HCT116 (cell line): ENCODE data around the gene SNAPC4. TPM values are rescaled to one million over a fixed set of nuclear protein-coding genes. Genes with fewer than 3 reads are reported as not detected.

Experiments
- ATAC-seq: fragments of 200-7000 bp; cut with Tn5 transposase; 2 replicates; pipeline ENCODE4 v1.9.1; 2020; ENCODE audit warnings: mild to moderate bottlenecking, moderate library complexity
- BruUV-seq: library from RNA; stranded (reverse); fragments of 400-500 nt; replicated peaks from 2 replicates; lab custom pipeline; 2021; lab: Mats Ljungman, UMichigan
- CTCF ChIA-PET: fragments of 300-600 bp; sonication (Branson Sonifier 250); formaldehyde crosslinking; loops from one replicate; lab custom pipeline; 2021; ENCODE audit warnings: antibody characterized with exemption; lab: Charles Lee
- POLR2A ChIA-PET: fragments of 300-600, 350-600 bp; sonication (Branson Sonifier 250); formaldehyde crosslinking; loops from one replicate; lab custom pipeline; 2021; ENCODE audit warnings: antibody characterized with exemption; lab: Charles Lee
- RAD21 ChIA-PET, 2 experiments: fragments of 300-600 bp; sonication (Branson Sonifier 250); formaldehyde crosslinking; loops; one replicate each; lab custom pipeline; 2023; ENCODE audit warnings: low total read pairs in 2 of 2; ENCODE audit not compliant: uncharacterized antibody in 2 of 2, unreplicated experiment in 2 of 2, low non-redundant PET in 1 of 2; lab: Charles Lee
- DNase-seq: peaks from one replicate; pipeline ENCODE4 v3.0.0-alpha.2; 2010; ENCODE audit warnings: low read depth, low spot score
- H2AFZ ChIP-seq: fragments of 200-600 bp; shearing (Covaris generic), sonication (generic); 2 replicates; pipeline ENCODE4 v1.6.1; 2017; ENCODE audit warnings: low read depth, mixed run types, mixed read lengths, antibody characterized with exemption, low read length; ENCODE audit not compliant: poor library complexity, severe bottlenecking
- H3K27ac ChIP-seq: 2 replicates; pipeline ENCODE4 v1.5.1; 2012; ENCODE audit warnings: low read depth, low read length
- H3K27me3 ChIP-seq: fragments of 200-600 bp; sonication (generic); 2 replicates; pipeline ENCODE4 v1.6.1; 2016; ENCODE audit warnings: mixed run types, low read length, mixed read lengths; ENCODE audit not compliant: insufficient read depth
- H3K36me3 ChIP-seq, 2 experiments: fragments of 200-500 bp in 1 of 2; fragments of 200-600 bp in 1 of 2; sonication (Bioruptor generic) in 1 of 2; sonication (generic) in 1 of 2; 2 replicates each; pipeline versions ENCODE4 v1.5.1 to v1.6.1; 2014 to 2016; ENCODE audit warnings: low read length in 2 of 2, inconsistent platforms in 1 of 2, mixed read lengths in 1 of 2, mixed run types in 1 of 2; ENCODE audit not compliant: insufficient read depth in 2 of 2, control insufficient read depth in 1 of 2
- H3K4me1 ChIP-seq, 2 experiments: fragments of 200-600 bp in 1 of 2; sonication (generic) in 1 of 2; 2 replicates each; pipeline versions ENCODE4 v1.5.1 to v1.6.1; 2012 to 2017; ENCODE audit warnings: low read length in 2 of 2, inconsistent platforms in 1 of 2, mild to moderate bottlenecking in 1 of 2, mixed read lengths in 1 of 2, mixed run types in 1 of 2, moderate library complexity in 1 of 2; ENCODE audit not compliant: insufficient read depth in 2 of 2, control insufficient read depth in 1 of 2
- H3K4me2 ChIP-seq: fragments of 200-600 bp; sonication (generic); 2 replicates; pipeline ENCODE4 v1.6.1; 2017; ENCODE audit warnings: mixed run types, low read length, mixed read lengths
- H3K4me3 ChIP-seq, 2 experiments: fragments of 200-600 bp in 1 of 2; sonication (generic) in 1 of 2; replicated peaks in 1 of 2; 2 replicates each; pipeline ENCODE4 v1.5.1; 2011 to 2016; ENCODE audit warnings: low read length in 2 of 2, control low read depth in 1 of 2, low read depth in 1 of 2, mild to moderate bottlenecking in 1 of 2, mixed read lengths in 1 of 2, mixed run types in 1 of 2
- H3K79me2 ChIP-seq: fragments of 200-600 bp; sonication (generic); 2 replicates; pipeline ENCODE4 v1.6.1; 2017; ENCODE audit warnings: mild to moderate bottlenecking, mixed run types, low read length, moderate library complexity, mixed read lengths; ENCODE audit not compliant: insufficient read depth
- H3K9ac ChIP-seq: fragments of 200-600 bp; sonication (generic); 2 replicates; pipeline ENCODE4 v1.6.1; 2016; ENCODE audit warnings: low read length, mixed read lengths
- H3K9me2 ChIP-seq: fragments of 200-600 bp; sonication (generic), shearing (Covaris generic); 2 replicates; pipeline ENCODE4 v1.6.1; 2017; ENCODE audit warnings: mixed run types, mild to moderate bottlenecking, moderate library complexity; ENCODE audit not compliant: insufficient read depth
- H3K9me3 ChIP-seq, 2 experiments: fragments of 200-500 bp in 1 of 2; fragments of 200-600 bp in 1 of 2; sonication (Bioruptor generic) in 1 of 2; sonication (generic) in 1 of 2; 2 replicates each; pipeline ENCODE4 v1.6.1; 2014 to 2017; ENCODE audit warnings: low read length in 2 of 2, mixed read lengths in 2 of 2, inconsistent platforms in 1 of 2, low read depth in 1 of 2, mild to moderate bottlenecking in 1 of 2, mixed run types in 1 of 2, moderate library complexity in 1 of 2; ENCODE audit not compliant: control insufficient read depth in 1 of 2, insufficient read depth in 1 of 2
- H4K20me1 ChIP-seq: fragments of 200-600 bp; sonication (generic), shearing (Covaris generic); 2 replicates; pipeline ENCODE4 v1.6.1; 2017; ENCODE audit warnings: mixed run types, mild to moderate bottlenecking, moderate library complexity; ENCODE audit not compliant: insufficient read depth
- CTCF ChIP-seq, 3 experiments: fragments of 200-600 bp in 1 of 3; sonication (generic) in 1 of 3; IDR thresholded peaks in 2 of 3; conservative IDR thresholded peaks in 1 of 3; 2 replicates each; pipeline ENCODE4 v1.5.1; 2012 to 2017; ENCODE audit warnings: low read depth in 2 of 3, low read length in 2 of 3, antibody characterized with exemption in 1 of 3, borderline replicate concordance in 1 of 3, control low read depth in 1 of 3, mild to moderate bottlenecking in 1 of 3, mixed read lengths in 1 of 3, mixed run types in 1 of 3, moderate library complexity in 1 of 3; ENCODE audit not compliant: insufficient read depth in 1 of 3
- ELF1 ChIP-seq: IDR thresholded peaks from 2 replicates; pipeline ENCODE4 v1.6.1; 2012; ENCODE audit warnings: low read depth, borderline replicate concordance
- EZH2 ChIP-seq: fragments of 200-600 bp; sonication (generic); IDR thresholded peaks from 2 replicates; pipeline ENCODE4 v1.6.1; 2017; ENCODE audit warnings: antibody characterized with exemption, mixed run types
- MAX ChIP-seq: IDR thresholded peaks from 2 replicates; pipeline ENCODE4 v1.6.1; 2012
- POLR2A ChIP-seq: IDR thresholded peaks from 2 replicates; pipeline ENCODE4 v1.7.0; 2011; ENCODE audit warnings: borderline replicate concordance; ENCODE audit not compliant: insufficient read depth, insufficient read length; ENCODE audit errors: extremely low read depth
- RAD21 ChIP-seq: IDR thresholded peaks from 2 replicates; pipeline ENCODE4 v1.6.1; 2012; ENCODE audit warnings: low read depth, mild to moderate bottlenecking
- REST ChIP-seq: IDR thresholded peaks from 2 replicates; pipeline ENCODE4 v1.6.1; 2012; ENCODE audit warnings: low read depth
- SIN3A ChIP-seq: IDR thresholded peaks from 2 replicates; pipeline ENCODE4 v1.6.1; 2012; ENCODE audit warnings: low read depth
- SP1 ChIP-seq: IDR thresholded peaks from 2 replicates; pipeline ENCODE4 v1.6.1; 2012; ENCODE audit warnings: low read depth
- SRF ChIP-seq: IDR thresholded peaks from 2 replicates; pipeline ENCODE4 v1.6.1; 2012; ENCODE audit warnings: low read depth
- TCF7L2 ChIP-seq: IDR thresholded peaks from 2 replicates; pipeline ENCODE4 v1.7.0; 2011; ENCODE audit warnings: borderline replicate concordance, inconsistent platforms; ENCODE audit not compliant: insufficient read depth, insufficient read length; ENCODE audit errors: extremely low read depth
- ZFX ChIP-seq: fragments of 450-650 bp; IDR thresholded peaks from 2 replicates; pipeline ENCODE4 v1.6.1; 2017
- ZNF274 ChIP-seq: fragments of 200-500 bp; sonication (Bioruptor generic); IDR thresholded peaks from 2 replicates; pipeline ENCODE4 v1.6.1; 2014; ENCODE audit warnings: mild to moderate bottlenecking, low read depth, low read length, inconsistent platforms
- intact Hi-C: fragments of 100-400 bp; cut with micrococcal nuclease; formaldehyde crosslinking; loops from 2 replicates; pipeline ENCODE4 v1.10.0; 2022
- total RNA-seq: library from RNA; stranded (reverse); gene quantifications from one replicate; pipeline ENCODE4 v1.2.1, GENCODE V29; 2021; ENCODE audit not compliant: unreplicated experiment

The SNAPC4 gene
- total RNA-seq, 1 experiment from 2014 or later: 20.4 TPM

GRCh38 chr9:136443087-136443486, 43.1 kb upstream of the SNAPC4 start (continued):
- TF ChIP-seq REST (no peak), POLR2A (no peak), SP1 (no peak), MAX (no peak), SIN3A (no peak), TCF7L2 (no peak), SRF (no peak)

- DNase-seq (no peak), ATAC-seq (no peak)
- Histone ChIP-seq H3K9me3 (no peaks in the 10 kb centered on the region), H3K79me2 (peaks cover 21% of the 10 kb centered on the region), H3K4me2 (no peak overlapping the region), H3K9me2 (no peaks in the 10 kb centered on the region), H4K20me1 (no peaks in the 10 kb centered on the region), H3K4me3 (no peak overlapping the region), H3K27me3 (no peaks in the 10 kb centered on the region), H2AFZ (no peak overlapping the region), H3K9ac (no peak overlapping the region), H3K4me1 (peaks cover 8 to 22% of the 10 kb centered on the region in 2 experiments), H3K36me3 (peaks cover 16 to 36% of the 10 kb centered on the region in 2 experiments), H3K27ac (no peak overlapping the region)
- BruUV-seq: no TSS peak
- CTCF ChIA-PET: no interaction called here
- intact Hi-C loops: no loop called here
- POLR2A ChIA-PET: no interaction called here
- RAD21 ChIA-PET: no interaction called here
- no peak for TF ChIP-seq ZFX
- no peak for TF ChIP-seq POLR2A
- no peak for TF ChIP-seq SP1
- TF ChIP-seq ZNF274: no peak
- TF ChIP-seq TCF7L2: no peak
- TF ChIP-seq REST: no peak
- TF ChIP-seq SIN3A: no peak
- no peak for TF ChIP-seq SRF
- no peak for TF ChIP-seq RAD21
- no peak for TF ChIP-seq EZH2
- no peak for TF ChIP-seq MAX
- no peak for TF ChIP-seq ELF1
- no peak for TF ChIP-seq CTCF (IDR thresholded peaks at IDR 0.05 in 2 of 3, conservative IDR thresholded peaks at IDR 0.05 in 1 of 3; ENCODE audit: borderline replicate concordance in 1 of 3, insufficient read depth in 1 of 3, low read depth in 2 of 3, low read length in 2 of 3)
Measured at GRCh38 chr9:136442265-136442664, 42.3 kb upstream of the SNAPC4 start.
